ENCODE data around the gene MTUS2. TPM values are rescaled to one million over a fixed set of nuclear protein-coding genes. Genes with fewer than 3 reads are reported as not detected.
A peak's percentile ranks its signal among the peaks of the same experiment; 100 is the strongest.

The MTUS2 gene
- total and polyA plus RNA-seq, 10 donors: 0.20 to 3.2 (median 0.85) TPM

DNA sequence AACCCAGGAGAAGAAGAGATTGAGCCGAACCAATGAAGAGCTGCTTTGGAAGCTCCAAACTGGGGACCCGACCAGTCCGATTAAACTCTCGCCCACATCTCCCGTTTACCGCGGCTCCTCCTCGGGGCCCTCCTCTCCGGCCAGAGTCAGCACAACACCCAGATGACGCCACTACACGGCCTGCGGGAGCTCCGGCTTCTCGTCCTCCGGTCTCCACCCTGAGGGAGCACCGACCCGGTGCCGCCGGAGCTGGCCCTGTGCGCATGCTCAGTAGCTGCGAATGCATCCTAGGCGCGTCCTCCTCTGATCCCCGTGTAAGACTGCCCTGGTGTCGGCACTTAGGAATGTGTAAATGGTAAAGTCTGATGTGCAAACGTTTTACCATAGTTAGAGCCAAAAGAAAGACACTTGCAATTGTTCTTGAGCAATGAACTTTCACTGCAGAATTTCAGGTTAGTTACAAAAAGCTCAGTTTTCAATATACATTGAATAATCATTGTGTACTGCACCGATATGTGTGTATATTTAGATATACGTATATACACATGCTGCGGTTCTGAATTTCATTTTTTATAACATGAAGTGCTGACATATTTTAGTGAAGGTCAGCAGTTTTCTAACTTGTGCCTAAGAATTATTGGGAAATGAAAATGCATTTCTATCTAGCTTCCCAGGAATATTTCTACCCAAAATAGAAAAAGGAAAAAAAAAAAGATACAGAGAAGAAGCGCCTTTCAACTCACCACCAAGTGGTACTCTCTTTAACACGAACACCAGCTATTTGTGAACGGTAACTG lies 683.1 kb downstream of the MTUS2 start:
- WGBS, 5 donors: 50 to 65% (median 55%) methylated on average over 32 of the region's 32 CpGs
- H3K27me3 ChIP-seq (replicated peaks in 1 of 7): peaks cover 0 to 38% (median 4%) of the 10 kb centered on the region in 7 donors
- TF ChIP-seq CTCF (IDR thresholded peaks at IDR 0.05 in 8 of 11, conservative IDR thresholded peaks at IDR 0.05 in 3 of 11) (no peak), POLR2A (IDR thresholded peaks at IDR 0.05) (no peak)
- intact Hi-C loops (cut with DNase I; ENCODE audit: low total_unique reads): no loop called here
- peak; percentile 76 for DNase-seq
- H3K4me1 ChIP-seq: peaks cover 0 to 7% (median 5%) of the 10 kb centered on the region in 6 donors
- H3K27ac ChIP-seq: peak overlapping the region in 1 of 8 donors; percentile 6
- no peak overlapping the region for H3K4me3 ChIP-seq
- H3K9me3 ChIP-seq: no peaks in the 10 kb centered on the region
- no peaks in the 10 kb centered on the region for H3K36me3 ChIP-seq

DNA sequence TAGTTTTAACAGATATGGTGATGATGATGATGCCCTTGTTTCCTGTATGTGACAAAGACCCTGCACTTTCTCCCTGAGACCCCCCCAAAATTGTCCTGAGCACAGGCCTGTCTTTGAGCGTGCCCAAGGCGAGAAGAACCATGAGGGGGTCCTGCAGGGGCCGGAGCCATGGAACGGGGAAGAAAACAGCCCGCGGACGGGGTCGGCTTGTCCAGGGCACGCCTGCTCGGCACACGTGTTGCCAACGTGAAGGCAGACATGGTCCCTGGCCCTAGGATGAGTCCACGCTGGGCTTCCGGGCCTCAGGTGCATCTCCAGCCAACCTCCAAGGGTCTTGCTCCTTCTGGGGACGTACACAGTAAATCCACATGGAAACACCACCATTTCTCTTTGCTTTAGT lies 684.6 kb downstream of the MTUS2 start:
- H3K36me3 ChIP-seq: no peaks in the 10 kb centered on the region
- intact Hi-C loops (cut with DNase I; ENCODE audit: low total_unique reads): loop anchor here (5.0 kb wide), 2 partner anchors 203 to 613 kb away; no protein-coding TSS in a partner anchor
- no peaks in the 10 kb centered on the region for H3K9me3 ChIP-seq
- no peak overlapping the region for H3K4me3 ChIP-seq
- H3K4me1 ChIP-seq: peaks cover 0 to 12% (median 10%) of the 10 kb centered on the region in 6 donors
- peak; percentile 73 for DNase-seq
- 92 to 98% (median 95%) methylated on average over 15 of the region's 15 CpGs for WGBS, 5 donors
- H3K27me3 ChIP-seq (replicated peaks in 1 of 7): peaks cover 0 to 38% (median 4%) of the 10 kb centered on the region in 7 donors
- H3K27ac ChIP-seq: no peak overlapping the region
- TF ChIP-seq CTCF (IDR thresholded peaks at IDR 0.05 in 8 of 11, conservative IDR thresholded peaks at IDR 0.05 in 3 of 11) (no peak), POLR2AphosphoS5 (IDR thresholded peaks at IDR 0.05) (no peak)

- no peak overlapping the region for H3K27ac ChIP-seq
- H3K36me3 ChIP-seq: peaks cover 0 to 6% (median 0%) of the 10 kb centered on the region in 6 donors
- H3K27me3 ChIP-seq (replicated peaks in 1 of 7): peaks cover 0 to 38% (median 4%) of the 10 kb centered on the region in 7 donors
- peak; percentile 61 for DNase-seq
- peaks cover 0 to 12% (median 10%) of the 10 kb centered on the region in 6 donors for H3K4me1 ChIP-seq
- TF ChIP-seq POLR2AphosphoS5 (IDR thresholded peaks at IDR 0.05) (peak in 1 of 3 donors; percentile 23), POLR2A (IDR thresholded peaks at IDR 0.05) (no peak)
- WGBS, 5 donors: 80 to 85% (median 82%) methylated on average over 17 of the region's 17 CpGs
- intact Hi-C loops (cut with DNase I; ENCODE audit: low total_unique reads): loop anchor here (5.0 kb wide), 2 partner anchors 202 to 612 kb away; no protein-coding TSS in a partner anchor
- no peaks in the 10 kb centered on the region for H3K9me3 ChIP-seq
- H3K4me3 ChIP-seq: no peak overlapping the region
Measured at GRCh38 chr13:29505511-29505910, 685.4 kb downstream of the MTUS2 start.

DNA sequence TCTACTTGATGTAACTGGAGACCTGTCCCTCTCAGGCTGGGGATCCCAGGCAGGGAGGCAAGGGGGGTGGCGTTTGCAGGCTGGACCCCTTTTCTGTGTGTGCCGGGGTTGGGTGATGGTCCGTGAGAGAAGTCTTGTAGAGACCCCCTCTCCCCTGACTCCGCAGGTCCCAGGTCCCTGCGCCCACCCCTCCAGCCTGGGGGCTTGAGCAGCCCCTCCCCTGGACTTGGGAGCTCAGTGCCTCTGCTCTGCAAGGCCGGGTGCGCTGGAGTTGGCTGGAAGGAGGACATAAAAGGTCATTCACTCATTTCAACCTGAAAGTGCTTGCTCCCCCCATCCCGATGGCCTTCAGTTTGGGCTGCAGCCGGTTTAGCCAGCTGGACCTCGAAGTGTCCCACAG lies 685.8 kb downstream of the MTUS2 start:
- WGBS, 5 donors: 81 to 90% (median 89%) methylated on average over 10 of the region's 10 CpGs
- no peak overlapping the region for H3K4me3 ChIP-seq
- H3K27ac ChIP-seq: no peak overlapping the region
- H3K36me3 ChIP-seq: peaks cover 0 to 11% (median 0%) of the 10 kb centered on the region in 6 donors
- intact Hi-C loops (cut with DNase I; ENCODE audit: low total_unique reads): loop anchor here (5.0 kb wide), 2 partner anchors 201 to 611 kb away; no protein-coding TSS in a partner anchor
- DNase-seq: peak; percentile 69
- H3K4me1 ChIP-seq: peaks cover 0 to 12% (median 10%) of the 10 kb centered on the region in 6 donors
- peaks cover 0 to 38% (median 4%) of the 10 kb centered on the region in 7 donors for H3K27me3 ChIP-seq (replicated peaks in 1 of 7)
- H3K9me3 ChIP-seq: no peaks in the 10 kb centered on the region
- TF ChIP-seq POLR2A (IDR thresholded peaks at IDR 0.05): no peak
- no peak for TF ChIP-seq POLR2AphosphoS5 (IDR thresholded peaks at IDR 0.05)
- no peak for TF ChIP-seq CTCF (IDR thresholded peaks at IDR 0.05 in 8 of 11, conservative IDR thresholded peaks at IDR 0.05 in 3 of 11)
